Measurements from ENCODE around the gene LIPC.

- TF ChIP-seq ELK1 (IDR thresholded peaks at IDR 0.05; ENCODE audit: borderline replicate concordance, low read depth, low read length) = no peak
- no peak for TF ChIP-seq POLR2A (IDR thresholded peaks at IDR 0.05; ENCODE audit: low read depth, low read length)
- no peak for TF ChIP-seq CTCF (conservative IDR thresholded peaks at IDR 0.05; ENCODE audit: low read depth, low read length)
- TF ChIP-seq MAZ (IDR thresholded peaks at IDR 0.05; ENCODE audit: borderline replicate concordance, low read depth, low read length) = no peak
- no peak for TF ChIP-seq NFE2L2 (IDR thresholded peaks at IDR 0.05; ENCODE audit: low read depth, low read length)
- TF ChIP-seq CHD1 (IDR thresholded peaks at IDR 0.05; ENCODE audit: low read depth, low read length) = no peak
- no peak for TF ChIP-seq RAD21 (IDR thresholded peaks at IDR 0.05; ENCODE audit: low read length)
- no peak for TF ChIP-seq SMC3 (IDR thresholded peaks at IDR 0.05; ENCODE audit: low read depth, low read length)
- TF ChIP-seq RCOR1 (IDR thresholded peaks at IDR 0.05; ENCODE audit: insufficient replicate concordance, low read length) = no peak
- TF ChIP-seq FOS (IDR thresholded peaks at IDR 0.05; ENCODE audit: low read depth, low read length) = no peak
- no peak for TF ChIP-seq MXI1 (IDR thresholded peaks at IDR 0.05; ENCODE audit: borderline replicate concordance, low read depth, low read length)
Measured at GRCh38 chr15:58418135-58418534, 13.7 kb upstream of the LIPC start.

Measured in IMR-90 (cell line).